Measurements from ENCODE around the gene COLEC11.

Gene COLEC11

DNA sequence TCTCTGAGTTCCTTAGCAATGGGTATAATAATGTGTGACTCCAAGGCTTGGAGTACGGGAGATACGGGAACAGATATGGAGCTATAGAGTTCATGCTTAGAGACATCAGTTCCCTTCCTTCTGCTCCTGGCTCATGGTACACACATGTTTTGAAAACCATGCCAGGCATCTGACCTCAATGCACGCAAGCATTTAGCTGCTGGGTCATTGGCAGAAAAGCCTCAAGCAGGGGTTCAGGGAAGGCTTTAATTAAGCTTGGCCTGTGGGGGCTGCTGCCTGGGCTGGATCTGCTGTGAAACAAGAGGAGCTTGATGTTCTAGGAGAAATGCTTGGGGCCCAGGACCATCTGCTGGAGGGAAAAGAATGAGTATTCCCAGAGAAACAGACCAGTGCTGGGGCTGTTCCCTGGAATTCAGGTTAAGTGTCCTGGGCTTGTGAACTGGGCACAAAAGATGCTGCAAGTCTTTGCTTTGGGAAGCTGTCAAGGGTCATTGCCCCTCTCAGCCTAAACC lies 66.3 kb downstream of the COLEC11 start:
- DNase-seq: no peak
- no peak overlapping the region for H3K9ac ChIP-seq (ENCODE audit: low read depth, low read length)
- H3K4me3 ChIP-seq (ENCODE audit: low read depth in 1 of 2, low read length in 2 of 2): no peak overlapping the region
- H3K9me3 ChIP-seq (ENCODE audit: insufficient read depth, low read length, severe bottlenecking): no peaks in the 10 kb centered on the region
- TF ChIP-seq, protein P1, sequence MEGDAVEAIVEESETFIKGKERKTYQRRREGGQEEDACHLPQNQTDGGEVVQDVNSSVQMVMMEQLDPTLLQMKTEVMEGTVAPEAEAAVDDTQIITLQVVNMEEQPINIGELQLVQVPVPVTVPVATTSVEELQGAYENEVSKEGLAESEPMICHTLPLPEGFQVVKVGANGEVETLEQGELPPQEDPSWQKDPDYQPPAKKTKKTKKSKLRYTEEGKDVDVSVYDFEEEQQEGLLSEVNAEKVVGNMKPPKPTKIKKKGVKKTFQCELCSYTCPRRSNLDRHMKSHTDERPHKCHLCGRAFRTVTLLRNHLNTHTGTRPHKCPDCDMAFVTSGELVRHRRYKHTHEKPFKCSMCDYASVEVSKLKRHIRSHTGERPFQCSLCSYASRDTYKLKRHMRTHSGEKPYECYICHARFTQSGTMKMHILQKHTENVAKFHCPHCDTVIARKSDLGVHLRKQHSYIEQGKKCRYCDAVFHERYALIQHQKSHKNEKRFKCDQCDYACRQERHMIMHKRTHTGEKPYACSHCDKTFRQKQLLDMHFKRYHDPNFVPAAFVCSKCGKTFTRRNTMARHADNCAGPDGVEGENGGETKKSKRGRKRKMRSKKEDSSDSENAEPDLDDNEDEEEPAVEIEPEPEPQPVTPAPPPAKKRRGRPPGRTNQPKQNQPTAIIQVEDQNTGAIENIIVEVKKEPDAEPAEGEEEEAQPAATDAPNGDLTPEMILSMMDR (IDR thresholded peaks at IDR 0.05; ENCODE audit: borderline replicate concordance, extremely low read depth, low read length, poor library complexity, severe bottlenecking): no peak
- no peak for TF ChIP-seq EZH2 (IDR thresholded peaks at IDR 0.05; ENCODE audit: borderline replicate concordance, low read depth, low read length, severe bottlenecking)
- H3K79me2 ChIP-seq (ENCODE audit: insufficient read depth, low read length): no peaks in the 10 kb centered on the region
- no peaks in the 10 kb centered on the region for H3K27me3 ChIP-seq (ENCODE audit: insufficient read depth, low read length, poor library complexity)
- no peak for ATAC-seq (ENCODE audit: insufficient read depth, low read depth)
- H3K4me1 ChIP-seq (ENCODE audit: insufficient read depth, low read length): no peaks in the 10 kb centered on the region
- H3K4me2 ChIP-seq (ENCODE audit: insufficient read depth, low read length): no peak overlapping the region
- H4K20me1 ChIP-seq (ENCODE audit: insufficient read depth, low read length): no peaks in the 10 kb centered on the region
- no peak overlapping the region for H3K27ac ChIP-seq (ENCODE audit: low read length)
- H2AFZ ChIP-seq (ENCODE audit: low read depth, low read length): no peak overlapping the region
- H3K36me3 ChIP-seq (ENCODE audit: insufficient read depth, low read length): no peaks in the 10 kb centered on the region

DNA sequence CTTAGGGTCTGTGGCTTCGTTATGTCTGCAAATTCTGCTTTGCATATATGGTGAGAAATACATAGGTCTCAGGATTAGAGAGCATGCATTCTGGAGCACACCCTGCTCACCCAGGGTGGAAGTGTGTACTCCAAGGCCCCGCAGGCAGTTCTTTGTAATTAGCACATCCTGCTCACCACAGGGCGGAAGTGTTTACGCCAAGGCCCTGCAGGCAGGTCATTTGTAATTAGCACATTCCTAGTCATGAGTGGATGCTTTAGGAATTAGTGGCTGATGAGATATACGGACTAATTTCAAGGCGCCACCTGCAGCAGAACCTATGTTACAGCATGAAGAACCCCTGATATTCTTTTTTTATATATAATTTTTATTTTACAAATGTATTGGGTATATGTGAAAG lies 67.3 kb downstream of the COLEC11 start:
- H3K27me3 ChIP-seq (ENCODE audit: insufficient read depth, low read length, poor library complexity): no peaks in the 10 kb centered on the region
- no peaks in the 10 kb centered on the region for H3K79me2 ChIP-seq (ENCODE audit: insufficient read depth, low read length)
- no peak overlapping the region for H2AFZ ChIP-seq (ENCODE audit: low read depth, low read length)
- H3K9ac ChIP-seq (ENCODE audit: low read depth, low read length): no peak overlapping the region
- H3K4me3 ChIP-seq (ENCODE audit: low read depth in 1 of 2, low read length in 2 of 2): no peak overlapping the region
- no peak for DNase-seq
- no peak for ATAC-seq (ENCODE audit: insufficient read depth, low read depth)
- H3K36me3 ChIP-seq (ENCODE audit: insufficient read depth, low read length): no peaks in the 10 kb centered on the region
- H4K20me1 ChIP-seq (ENCODE audit: insufficient read depth, low read length): no peaks in the 10 kb centered on the region
- no peak overlapping the region for H3K4me2 ChIP-seq (ENCODE audit: insufficient read depth, low read length)
- TF ChIP-seq, protein P1 (IDR thresholded peaks at IDR 0.05; ENCODE audit: borderline replicate concordance, extremely low read depth, low read length, poor library complexity, severe bottlenecking): no peak
- TF ChIP-seq EZH2 (IDR thresholded peaks at IDR 0.05; ENCODE audit: borderline replicate concordance, low read depth, low read length, severe bottlenecking): no peak
- H3K4me1 ChIP-seq (ENCODE audit: insufficient read depth, low read length): no peaks in the 10 kb centered on the region
- H3K27ac ChIP-seq (ENCODE audit: low read length): no peak overlapping the region
- H3K9me3 ChIP-seq (ENCODE audit: insufficient read depth, low read length, severe bottlenecking): no peaks in the 10 kb centered on the region

DNA sequence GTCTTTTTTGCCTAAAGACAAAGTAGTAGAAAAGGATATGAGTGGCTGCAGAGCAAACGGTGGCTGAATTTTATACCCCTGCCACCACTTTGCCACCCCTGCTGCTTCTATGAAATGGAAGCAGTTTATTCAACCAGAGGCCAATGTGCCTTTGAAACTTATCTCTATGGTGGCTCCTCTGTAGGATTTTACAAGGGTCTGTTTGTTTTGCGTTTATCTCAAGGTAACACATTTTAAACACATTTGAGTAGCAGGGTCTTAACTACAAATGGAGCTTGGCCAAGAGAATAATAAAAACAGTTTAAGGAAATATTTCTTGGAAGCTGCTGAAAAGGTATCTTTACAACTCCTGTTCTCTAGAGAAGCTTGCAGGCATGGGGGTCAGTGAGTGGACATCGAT lies 69.2 kb downstream of the COLEC11 start:
- no peaks in the 10 kb centered on the region for H3K9me3 ChIP-seq (ENCODE audit: insufficient read depth, low read length, severe bottlenecking)
- no peak for TF ChIP-seq EZH2 (IDR thresholded peaks at IDR 0.05; ENCODE audit: borderline replicate concordance, low read depth, low read length, severe bottlenecking)
- TF ChIP-seq, protein P1 (IDR thresholded peaks at IDR 0.05; ENCODE audit: borderline replicate concordance, extremely low read depth, low read length, poor library complexity, severe bottlenecking): no peak
- DNase-seq (no peak), ATAC-seq (ENCODE audit: insufficient read depth, low read depth) (no peak)
- no peak overlapping the region for H3K9ac ChIP-seq (ENCODE audit: low read depth, low read length)
- H3K4me3 ChIP-seq (ENCODE audit: low read depth in 1 of 2, low read length in 2 of 2): no peak overlapping the region
- no peak overlapping the region for H3K27ac ChIP-seq (ENCODE audit: low read length)
- no peak overlapping the region for H2AFZ ChIP-seq (ENCODE audit: low read depth, low read length)
- H3K4me2 ChIP-seq (ENCODE audit: insufficient read depth, low read length): no peak overlapping the region
- no peaks in the 10 kb centered on the region for H3K79me2 ChIP-seq (ENCODE audit: insufficient read depth, low read length)
- H3K27me3 ChIP-seq (ENCODE audit: insufficient read depth, low read length, poor library complexity): no peaks in the 10 kb centered on the region
- no peaks in the 10 kb centered on the region for H3K4me1 ChIP-seq (ENCODE audit: insufficient read depth, low read length)
- no peaks in the 10 kb centered on the region for H4K20me1 ChIP-seq (ENCODE audit: insufficient read depth, low read length)
- no peaks in the 10 kb centered on the region for H3K36me3 ChIP-seq (ENCODE audit: insufficient read depth, low read length)

DNA sequence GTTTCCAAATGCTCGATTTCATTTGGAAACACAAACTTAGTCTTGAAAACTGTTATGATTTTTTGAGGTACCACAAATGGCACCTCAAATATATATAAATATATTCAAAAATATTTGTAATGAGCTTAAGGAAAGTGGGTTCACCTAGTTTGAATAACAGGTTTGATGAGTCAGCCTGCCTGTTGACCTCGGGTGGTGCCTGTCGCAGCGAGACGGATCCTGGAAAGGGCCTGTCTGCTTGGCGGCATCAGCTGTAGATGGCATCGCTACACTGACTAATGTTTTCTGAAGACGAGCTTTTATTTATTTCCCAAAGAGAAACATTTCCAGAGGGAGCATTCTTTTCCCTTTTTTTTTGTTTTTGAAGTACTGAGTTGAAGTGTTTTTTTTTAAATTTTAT lies 70.0 kb downstream of the COLEC11 start:
- H3K27me3 ChIP-seq (ENCODE audit: insufficient read depth, low read length, poor library complexity): peaks cover 2% of the 10 kb centered on the region
- TF ChIP-seq, protein P1 (IDR thresholded peaks at IDR 0.05; ENCODE audit: borderline replicate concordance, extremely low read depth, low read length, poor library complexity, severe bottlenecking): no peak
- TF ChIP-seq EZH2 (IDR thresholded peaks at IDR 0.05; ENCODE audit: borderline replicate concordance, low read depth, low read length, severe bottlenecking): no peak
- ATAC-seq (ENCODE audit: insufficient read depth, low read depth) (no peak), DNase-seq (no peak)
- no peaks in the 10 kb centered on the region for H4K20me1 ChIP-seq (ENCODE audit: insufficient read depth, low read length)
- no peak overlapping the region for H2AFZ ChIP-seq (ENCODE audit: low read depth, low read length)
- H3K27ac ChIP-seq (ENCODE audit: low read length): no peak overlapping the region
- no peaks in the 10 kb centered on the region for H3K79me2 ChIP-seq (ENCODE audit: insufficient read depth, low read length)
- no peak overlapping the region for H3K4me2 ChIP-seq (ENCODE audit: insufficient read depth, low read length)
- H3K9ac ChIP-seq (ENCODE audit: low read depth, low read length): no peak overlapping the region
- H3K4me1 ChIP-seq (ENCODE audit: insufficient read depth, low read length): no peaks in the 10 kb centered on the region
- H3K4me3 ChIP-seq (ENCODE audit: low read depth in 1 of 2, low read length in 2 of 2): no peak overlapping the region
- H3K9me3 ChIP-seq (ENCODE audit: insufficient read depth, low read length, severe bottlenecking): no peaks in the 10 kb centered on the region
- no peaks in the 10 kb centered on the region for H3K36me3 ChIP-seq (ENCODE audit: insufficient read depth, low read length)

Measured in DND-41 (cell line).